HG03439 (cell line): ENCODE results near the gene CXorf58.
"Not testable (repeated sequence)": the region's sequence is repeated elsewhere in the genome, so short reads cannot be mapped to it uniquely, and the experiment has no call there.

ENCODE experiments used
- ATAC-seq: cut with Tn5 transposase; IDR thresholded peaks from one replicate; pipeline ENCODE4 v1.9.1; 2021; ENCODE audit warnings: mild to moderate bottlenecking, moderate library complexity; ENCODE audit not compliant: unreplicated experiment

The CXorf58 gene, protein sequence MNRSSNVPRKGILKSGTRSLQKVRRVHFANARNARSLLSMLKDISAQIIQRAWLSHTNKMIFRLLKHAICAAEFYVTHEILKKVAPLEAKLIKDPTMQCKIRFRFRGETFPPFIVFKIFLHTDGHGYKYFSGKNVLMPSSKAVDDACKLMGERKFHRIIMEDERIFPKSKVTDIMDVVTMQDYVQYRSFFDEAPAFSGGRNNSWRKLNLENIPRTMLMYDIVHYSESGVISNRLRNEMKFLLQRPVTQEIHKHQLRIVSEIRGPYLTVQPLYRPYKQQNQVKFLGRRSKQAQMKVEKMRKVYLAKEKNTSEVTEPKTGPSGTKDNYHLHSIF

DNA sequence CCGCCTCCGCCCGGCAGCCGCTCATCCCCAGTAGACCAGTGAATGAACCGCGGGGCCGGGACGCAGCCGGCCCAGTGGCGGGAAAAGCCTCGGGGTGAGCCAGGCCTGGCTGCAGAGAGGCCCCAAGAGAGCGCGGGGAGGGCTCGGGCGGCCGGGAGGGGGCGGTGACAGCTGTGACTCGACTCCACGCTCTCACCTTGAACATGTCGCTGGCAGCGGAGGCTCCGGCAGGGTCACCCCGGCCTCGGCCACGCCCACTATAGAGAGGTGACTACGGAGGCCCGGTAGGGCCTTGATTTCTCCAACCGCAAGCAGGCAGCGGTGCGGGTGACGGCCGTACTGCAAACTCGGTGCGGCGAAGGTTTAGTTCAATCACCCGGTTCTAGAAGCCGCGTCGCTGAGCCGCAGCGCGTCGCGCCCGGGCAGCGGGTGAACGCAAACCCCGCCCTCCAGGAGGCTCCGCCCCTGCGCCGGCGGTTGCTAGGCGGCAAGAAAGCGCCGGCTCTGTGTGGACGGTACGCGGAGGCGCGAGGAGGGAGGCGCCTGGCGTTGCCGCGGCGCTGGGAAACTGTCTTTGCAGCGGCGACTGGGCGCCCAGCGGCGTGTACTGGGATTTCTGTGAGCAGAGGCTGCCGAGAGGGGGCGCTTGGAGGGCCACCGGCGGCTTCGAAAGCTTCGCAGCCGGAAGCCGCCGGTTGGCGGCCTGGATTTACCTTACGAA, at the start of gene CXorf58, which contains the start of gene APOO:
TSS of gene CXorf58 (plus strand) at position 509 of the 721 bp plus-strand sequence. CDS start 2,297 bp downstream, outside the sequence.
TSS of gene APOO (minus strand) at position 441 of the 721 bp plus-strand sequence. CDS start at position 205, 236 bp downstream.
- ATAC-seq = peak; percentile 96

DNA sequence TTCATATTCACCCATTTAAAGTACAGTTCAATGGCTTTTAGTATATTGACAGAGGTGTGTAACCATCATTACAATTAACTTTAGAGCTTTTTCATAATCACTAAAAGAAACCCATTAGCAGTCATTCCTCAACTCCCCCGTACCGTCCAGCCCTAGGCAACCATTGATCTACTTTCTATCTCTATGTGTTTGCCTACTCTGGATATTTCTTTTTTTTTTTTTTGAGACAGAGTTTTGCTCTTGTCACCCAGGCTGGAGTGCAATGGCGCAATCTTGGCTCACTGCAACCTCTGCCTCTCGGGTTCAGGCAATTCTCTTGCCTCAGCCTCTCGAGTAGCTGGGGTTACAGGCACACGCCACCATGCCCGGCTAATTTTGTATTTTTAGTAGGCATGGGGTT, 48.6 kb upstream of the CXorf58 start:
- not testable (repeated sequence) for ATAC-seq

DNA sequence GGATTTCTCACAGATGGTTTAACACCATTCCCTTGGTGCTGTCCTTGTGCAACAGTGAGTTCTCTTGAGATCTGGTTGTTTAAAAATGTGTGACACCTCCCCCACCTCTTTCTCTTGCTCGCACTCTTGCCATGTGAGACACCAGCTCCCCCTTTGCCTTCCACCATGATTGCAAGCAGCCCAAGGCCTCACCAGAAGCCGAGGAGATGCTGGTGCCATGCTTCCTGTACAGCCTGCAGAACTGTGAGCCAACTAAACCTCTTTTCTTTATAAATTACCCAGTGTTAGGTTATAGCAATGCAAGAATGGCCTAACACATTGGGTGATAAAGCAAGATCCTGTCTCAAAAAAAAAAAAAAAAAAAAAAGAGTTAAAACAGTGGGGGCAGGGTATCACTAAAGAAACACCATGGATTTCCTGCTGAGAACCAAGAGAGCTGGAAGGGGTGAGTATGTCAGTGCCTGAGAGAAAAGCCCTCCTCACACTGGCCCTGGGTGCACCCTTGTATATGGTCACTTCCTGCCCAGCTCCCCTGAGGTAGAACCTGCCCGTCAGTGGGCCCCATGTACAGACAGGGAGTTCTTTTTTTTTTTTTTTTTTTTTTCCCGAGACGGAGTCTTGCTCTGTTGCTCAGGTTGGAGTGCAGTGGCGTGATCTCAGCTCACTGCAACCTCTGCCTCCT, 46.5 kb upstream of the CXorf58 start:
- no peak for ATAC-seq

DNA sequence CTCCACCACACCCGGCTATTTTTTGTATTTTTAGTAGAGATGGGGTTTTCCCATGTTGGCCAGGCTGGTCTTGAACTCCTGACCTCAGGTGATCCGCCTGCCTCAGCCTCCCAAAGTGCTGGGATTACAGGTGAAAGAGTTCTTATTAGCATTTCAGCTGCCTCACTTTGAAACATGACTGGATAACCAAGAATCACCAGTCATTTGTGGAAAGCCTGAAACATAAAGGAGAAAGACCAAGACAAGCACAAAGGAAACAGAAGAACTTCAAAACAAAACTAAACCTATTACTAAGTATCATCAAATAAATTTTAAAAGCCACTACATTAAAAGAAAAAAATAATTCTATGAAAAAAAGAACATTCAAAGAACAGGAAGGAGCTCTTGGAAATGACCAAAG, 45.9 kb upstream of the CXorf58 start:
- ATAC-seq = not testable (repeated sequence)

DNA sequence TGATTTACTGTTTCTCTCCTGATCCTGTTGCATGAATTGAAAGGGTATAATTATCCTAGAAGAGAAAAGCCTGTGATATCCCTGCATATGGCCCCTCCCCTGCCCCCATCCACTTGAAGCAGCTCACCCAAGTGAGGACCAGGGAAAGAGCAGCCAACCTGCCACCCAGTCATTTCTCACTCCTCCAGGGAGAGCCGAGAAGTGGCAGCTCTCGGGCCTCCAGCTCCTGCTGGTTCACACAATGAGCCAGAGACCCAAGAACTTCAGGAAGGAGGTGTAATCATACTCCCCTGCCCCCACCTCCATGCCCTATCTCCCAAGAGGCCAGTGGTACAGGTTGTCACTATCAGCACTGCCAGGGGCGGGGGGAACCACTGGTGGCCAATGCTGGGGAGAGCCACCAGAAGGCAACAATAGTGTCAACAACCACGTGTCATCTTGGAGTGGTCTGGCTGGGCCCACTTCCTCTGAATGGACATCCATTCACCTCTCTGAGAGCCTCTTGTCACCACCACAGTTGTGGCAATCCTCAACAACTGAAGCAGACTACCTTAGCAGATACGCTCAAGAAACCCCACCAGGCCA, 43.0 kb upstream of the CXorf58 start:
- ATAC-seq = no peak

DNA sequence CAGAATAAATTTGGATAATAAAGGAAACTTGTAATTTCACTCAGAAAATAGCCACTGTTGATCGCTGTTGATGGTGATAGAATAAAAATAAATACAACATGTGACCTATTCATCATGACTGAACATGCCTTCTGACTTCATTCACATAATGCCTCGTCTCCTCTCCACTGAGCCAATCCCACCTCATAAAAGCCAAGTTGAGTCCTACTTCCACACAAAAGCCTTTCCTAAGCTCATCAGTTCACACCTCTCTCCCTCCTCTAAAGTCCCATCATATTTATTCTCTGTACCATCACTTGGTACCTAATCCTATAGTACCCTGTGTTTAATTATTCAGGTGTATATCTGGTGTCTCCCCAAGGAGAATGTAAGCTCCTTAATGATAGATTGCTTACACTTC, 37.8 kb upstream of the CXorf58 start:
- ATAC-seq = no peak

DNA sequence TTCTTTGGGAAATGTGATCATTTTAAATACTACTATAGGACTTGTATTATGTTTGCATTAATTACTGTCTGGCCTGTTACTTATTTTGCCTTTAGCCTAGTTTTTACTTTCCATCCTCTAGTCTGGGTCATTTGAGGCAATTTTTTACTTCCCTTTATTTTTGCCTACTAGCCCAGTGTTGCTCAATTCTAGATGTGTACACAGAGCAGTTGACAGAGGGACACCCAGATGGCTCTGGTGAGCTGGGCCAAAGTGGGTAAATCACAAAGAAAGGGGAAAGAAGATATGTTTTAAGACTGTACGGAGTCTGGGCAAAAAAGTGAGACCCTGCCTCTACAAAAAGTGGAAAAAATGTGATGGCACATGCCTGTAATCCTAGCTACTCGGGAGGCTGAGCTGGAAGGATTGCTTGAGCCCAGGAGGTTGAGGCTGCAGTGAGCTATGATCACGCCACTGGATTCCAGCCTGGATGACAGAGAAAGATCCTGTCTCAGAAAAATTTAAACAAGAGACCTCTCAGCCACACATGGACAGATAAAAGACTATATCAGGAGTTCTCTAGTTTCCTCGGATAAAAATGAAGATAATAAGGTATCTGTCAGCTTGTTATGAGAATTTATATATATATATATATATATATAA, 35.8 kb upstream of the CXorf58 start:
- ATAC-seq = no peak

DNA sequence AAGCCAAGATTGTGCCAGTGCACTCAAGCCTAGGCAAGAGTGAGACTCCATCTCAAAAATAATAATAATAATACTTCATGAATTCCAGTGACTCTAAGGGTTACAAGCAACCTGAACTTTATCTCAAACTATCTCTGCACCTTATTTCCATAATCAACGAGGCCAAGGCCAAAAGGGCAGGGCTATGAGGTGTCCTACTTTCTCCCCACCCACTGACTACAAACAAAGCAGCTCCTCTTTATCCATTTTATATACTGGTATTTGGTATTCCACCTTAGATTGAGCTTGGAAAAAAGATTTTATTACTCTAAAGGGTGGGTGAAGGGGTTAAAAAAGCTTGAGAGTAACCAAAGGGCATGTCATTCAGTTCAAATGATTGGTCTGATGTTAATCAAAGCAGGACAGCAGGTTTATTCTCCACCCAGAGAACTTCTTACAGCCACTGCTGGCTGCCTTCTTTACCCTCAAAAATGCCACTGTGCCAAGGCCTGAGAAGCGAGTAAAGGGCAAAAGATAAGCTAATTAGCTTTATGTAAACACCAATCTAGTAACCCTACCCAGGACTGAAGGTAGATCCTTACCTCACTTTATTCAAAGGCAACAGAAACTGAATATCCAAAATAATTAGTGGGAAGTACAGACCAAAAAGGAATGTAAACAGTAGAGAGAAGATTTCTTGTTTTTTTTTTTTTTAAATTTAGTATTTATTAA, 28.3 kb upstream of the CXorf58 start:
- no peak for ATAC-seq

DNA sequence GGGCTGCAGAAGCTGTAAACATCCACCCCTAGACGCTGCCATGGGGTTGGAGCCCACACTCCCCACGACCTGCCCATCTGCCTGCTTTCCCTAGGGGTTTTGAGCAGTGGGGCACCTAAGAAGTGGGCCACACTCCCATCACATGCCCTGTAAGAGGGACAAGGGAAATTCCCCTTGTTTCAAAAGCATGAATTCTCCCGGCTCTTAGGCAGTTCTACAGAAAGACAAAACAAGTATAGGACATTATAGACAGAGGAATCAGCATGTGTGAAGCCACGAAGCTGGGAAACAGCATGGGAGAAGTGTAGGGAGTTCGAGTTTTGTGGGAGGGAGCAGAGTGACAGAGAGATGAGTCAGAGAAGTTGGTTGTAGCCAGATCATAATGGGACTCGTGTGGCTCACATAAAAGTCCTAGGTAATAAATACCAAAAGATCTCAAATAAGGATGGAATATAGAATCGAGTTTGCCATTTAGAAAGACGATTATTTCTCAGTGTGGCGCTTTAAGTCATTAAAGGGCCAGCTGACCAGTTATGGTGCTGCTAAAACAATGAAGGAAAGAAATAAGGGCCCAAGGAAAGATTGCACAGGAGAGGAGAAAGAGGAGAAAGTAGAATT, 24.0 kb upstream of the CXorf58 start:
- no peak for ATAC-seq

DNA sequence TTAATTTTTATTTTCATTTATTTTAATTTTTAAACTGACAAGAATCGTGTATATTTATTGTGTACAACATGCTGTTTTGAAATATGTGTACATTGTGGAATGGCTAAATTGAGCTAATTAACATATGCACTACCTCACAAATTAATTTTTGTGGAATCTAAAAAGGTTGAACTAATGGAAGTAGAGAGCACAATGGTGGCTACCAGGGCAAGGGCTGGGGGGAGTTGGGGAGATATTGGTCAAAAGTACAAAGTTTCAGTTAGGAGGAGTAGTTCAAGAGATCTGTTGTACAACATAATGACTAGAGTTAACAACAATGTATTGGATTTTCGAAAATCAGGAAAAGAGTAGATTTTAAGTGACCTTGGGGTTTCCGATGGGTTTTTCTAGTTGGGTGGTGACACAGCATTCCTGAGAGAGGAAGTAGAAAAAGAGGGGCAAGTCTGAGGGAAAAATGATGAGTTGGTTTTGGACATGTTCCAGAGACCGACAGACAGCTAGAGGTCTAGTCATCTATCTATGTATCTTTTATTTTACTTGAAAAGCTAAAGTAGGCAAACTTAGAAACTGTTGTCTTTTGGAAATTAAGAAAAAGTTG, 23.3 kb upstream of the CXorf58 start:
- no peak for ATAC-seq

DNA sequence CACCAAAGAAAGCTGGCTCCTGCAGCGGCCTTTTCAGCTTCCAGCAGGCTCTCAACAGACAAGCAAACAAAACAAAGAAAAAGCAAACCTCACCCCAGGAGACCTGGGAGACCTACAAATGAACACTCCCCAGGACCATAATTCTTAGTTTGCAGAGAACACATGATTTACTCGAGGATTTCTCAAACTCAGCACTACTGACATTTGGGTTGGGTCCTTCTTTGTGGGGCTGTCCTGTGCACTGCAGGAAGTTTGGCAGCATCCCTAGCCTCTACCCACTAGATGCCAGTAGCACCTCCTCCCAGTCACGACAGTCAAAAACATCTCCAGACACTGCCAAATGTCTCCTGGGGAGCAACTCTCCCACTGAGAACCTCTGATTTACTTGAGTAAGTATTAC, 22.0 kb upstream of the CXorf58 start:
- ATAC-seq = no peak

DNA sequence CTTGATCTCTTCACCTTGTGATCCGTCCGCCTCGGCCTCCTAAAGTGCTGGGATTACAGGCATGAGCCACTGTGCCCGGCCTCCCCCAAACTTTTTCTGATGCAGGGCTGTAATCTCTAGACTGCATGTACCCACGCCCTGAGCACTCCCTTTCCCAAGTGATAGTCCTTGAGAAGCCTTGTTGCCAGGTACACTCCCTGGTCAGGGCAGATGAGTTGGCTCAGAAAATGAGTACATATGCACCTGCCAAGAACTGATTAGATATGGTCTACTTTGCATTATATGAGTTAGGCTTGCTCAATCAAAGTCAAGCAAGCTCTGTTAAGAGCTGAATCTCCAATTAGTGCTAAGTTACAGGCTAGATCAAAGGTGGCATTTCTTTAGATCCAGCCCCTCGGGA, 20.4 kb upstream of the CXorf58 start:
- ATAC-seq = no peak

DNA sequence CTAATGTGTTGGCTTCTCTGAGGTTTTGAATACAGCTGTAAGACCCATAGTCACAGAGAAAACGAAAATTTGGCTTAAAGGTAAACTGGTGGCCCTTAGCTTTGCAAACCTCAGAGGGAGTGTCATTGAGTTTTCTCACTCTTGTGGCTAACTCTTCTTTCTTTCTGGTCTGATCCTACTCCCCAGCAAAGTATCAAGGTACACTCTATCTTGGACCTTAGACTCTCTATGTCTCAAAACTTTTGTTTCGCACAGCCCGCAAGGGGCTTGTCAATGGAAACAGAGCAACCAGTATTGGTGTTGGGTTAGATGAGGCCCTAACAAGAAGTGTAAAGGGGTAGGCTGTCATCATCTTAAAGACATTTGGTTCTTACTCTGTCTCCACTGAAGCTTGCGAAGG, 19.9 kb upstream of the CXorf58 start:
- no peak for ATAC-seq

DNA sequence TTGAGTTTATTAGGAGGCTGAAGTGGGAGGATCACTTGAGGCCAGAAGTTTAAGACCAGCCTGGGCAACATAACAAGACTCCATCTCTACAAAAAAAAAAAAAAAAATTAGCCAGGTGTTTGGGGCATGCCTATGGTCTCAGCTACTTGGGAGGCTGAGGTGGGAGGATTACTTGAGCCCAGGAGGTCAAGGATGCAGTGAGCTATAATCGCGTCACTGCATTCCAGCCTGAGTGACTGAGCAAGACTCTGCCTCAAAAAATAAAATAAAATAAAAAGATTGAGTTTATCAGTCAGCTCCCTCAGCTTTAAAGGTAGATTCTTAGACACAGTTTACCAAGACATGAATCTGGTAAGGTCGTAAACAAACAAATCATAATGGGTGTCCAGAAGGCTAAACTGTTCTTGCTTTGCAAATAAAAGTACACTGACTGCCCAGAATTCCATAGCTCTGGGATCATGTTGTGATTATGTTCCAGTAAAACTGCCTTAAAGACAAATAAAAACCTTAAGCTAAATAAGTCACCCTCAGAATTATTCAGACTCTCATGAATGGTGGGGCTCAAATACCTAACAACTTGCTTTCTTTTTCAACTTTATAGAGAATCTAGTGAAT, 18.8 kb upstream of the CXorf58 start:
- ATAC-seq = no peak

DNA sequence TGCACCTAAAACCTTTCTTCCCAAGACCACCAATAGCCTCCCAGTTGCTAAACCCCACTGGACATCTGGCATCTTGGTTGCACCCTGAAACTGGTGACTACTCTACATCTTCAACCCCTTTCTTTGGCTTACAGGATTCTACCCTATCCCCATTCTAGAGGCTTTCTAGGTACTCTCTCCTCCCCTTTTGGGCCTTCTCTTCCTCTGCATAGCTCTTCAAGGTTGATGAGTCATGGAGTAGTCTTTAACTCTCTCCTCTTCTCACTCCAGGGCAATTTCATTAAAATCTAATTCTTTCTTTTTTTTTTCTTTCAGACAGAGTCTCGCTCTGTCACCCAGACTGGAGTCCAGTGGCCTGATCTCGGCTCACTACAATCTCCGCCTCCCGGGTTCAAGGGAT, 16.9 kb upstream of the CXorf58 start:
- no peak for ATAC-seq

DNA sequence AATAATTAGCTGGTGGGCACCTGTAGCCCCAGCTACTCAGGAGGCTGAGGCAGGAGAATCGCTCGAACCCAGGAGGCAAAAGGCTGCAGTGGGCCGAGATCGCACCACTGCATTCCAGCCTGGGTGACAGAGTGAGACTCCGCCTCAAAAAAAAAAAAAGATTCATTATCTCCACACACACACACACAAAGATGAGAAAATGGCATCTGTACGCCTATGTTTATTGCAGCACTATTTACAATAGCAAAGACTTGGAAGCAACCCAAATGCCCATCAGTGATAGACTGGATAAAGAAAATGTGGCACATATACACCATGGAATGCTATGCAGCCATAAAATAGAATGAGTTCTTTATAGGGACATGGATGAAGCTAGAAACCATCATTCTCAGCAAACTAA, 12.8 kb upstream of the CXorf58 start:
- not testable (repeated sequence) for ATAC-seq

DNA sequence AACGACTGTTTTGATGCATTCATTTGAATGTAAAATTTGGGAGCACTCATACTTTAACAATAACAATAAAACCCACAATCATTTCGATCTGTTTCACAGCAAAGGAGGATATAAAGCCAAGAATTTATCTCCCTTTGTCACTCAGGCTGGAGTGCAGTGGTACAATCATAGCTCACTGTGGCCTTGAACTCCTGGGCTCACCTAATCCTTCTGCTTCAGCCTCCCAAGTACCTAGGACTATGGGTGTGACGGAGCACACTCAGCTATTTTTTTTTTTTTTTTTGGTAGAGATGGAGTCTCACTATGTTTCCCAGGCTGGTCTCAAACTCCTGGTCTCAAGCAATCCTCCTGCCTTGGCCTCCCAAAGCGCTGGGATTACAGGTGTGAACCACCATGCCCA, 11.3 kb upstream of the CXorf58 start:
- ATAC-seq = not testable (repeated sequence)

DNA sequence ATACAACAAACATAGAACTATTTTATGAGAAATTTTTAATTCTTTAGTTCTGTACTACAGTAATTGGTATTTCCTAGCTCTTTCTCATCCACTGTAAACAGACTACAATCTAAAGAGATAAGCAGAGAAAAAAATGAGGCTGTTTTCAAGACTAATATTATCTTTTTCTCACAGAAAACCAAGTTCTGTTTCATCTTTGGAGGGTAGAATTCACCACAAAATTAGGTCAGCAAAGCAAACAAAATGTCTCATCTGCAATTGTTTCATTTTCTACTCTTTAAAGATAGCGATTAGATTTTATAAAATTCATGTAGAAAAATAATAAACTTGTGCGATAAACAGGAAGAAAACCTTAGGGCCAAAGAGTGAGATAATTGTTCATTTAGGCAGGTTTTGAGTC, 10.8 kb upstream of the CXorf58 start:
- ATAC-seq = no peak

DNA sequence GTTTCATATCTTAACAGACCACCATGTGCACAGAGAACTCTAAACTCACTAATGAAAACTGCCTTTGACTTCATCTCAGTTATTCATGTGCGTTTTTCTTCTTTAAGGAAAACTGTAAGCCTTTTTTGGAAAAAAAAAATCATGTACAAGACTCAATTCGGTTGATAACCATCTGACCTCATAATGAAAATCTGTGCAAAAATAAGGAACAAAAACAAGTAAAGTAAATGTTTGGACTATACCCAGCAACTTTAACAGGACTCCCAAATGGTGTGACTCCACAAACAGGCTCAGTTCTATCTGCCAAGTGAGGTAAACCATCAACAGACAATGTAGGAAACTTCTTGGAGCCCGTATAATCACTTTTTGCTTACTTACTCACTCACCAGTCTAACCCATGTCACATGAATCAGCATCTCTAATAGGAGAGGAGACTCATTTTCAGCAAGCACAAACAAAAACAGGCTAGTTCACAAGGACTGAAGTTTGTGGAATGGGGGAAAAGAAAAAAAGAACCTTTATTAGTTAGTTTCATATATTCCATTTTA, 9.3 kb upstream of the CXorf58 start:
- ATAC-seq = no peak
